Chondrocyte (in vitro differentiated cells): ENCODE results near the gene SH2D6. TPM values are rescaled to one million over a fixed set of nuclear protein-coding genes. Genes with fewer than 3 reads are reported as not detected.
"Not testable (repeated sequence)": the region's sequence is repeated elsewhere in the genome, so short reads cannot be mapped to it uniquely, and the experiment has no call there.

Experiments
- DNase-seq: peaks from one replicate; pipeline ENCODE4 v3.0.0; 2021; ENCODE audit warnings: mixed read lengths, low spot score
- H3K27ac Mint-ChIP-seq: one replicate; pipeline ENCODE4 v1.8.0; 2021; ENCODE audit warnings: mild to moderate bottlenecking, moderate library complexity, mixed read lengths; ENCODE audit not compliant: unreplicated experiment
- H3K27me3 Mint-ChIP-seq: 2 replicates; pipeline ENCODE4 v1.8.0; 2021; ENCODE audit warnings: low read depth, mixed read lengths
- H3K36me3 Mint-ChIP-seq: 2 replicates; pipeline ENCODE4 v1.8.0; 2021; ENCODE audit warnings: low read depth, mixed read lengths
- H3K4me1 Mint-ChIP-seq: 2 replicates; pipeline ENCODE4 v1.8.0; 2021; ENCODE audit warnings: low read depth, mild to moderate bottlenecking, mixed read lengths
- H3K4me3 Mint-ChIP-seq: one replicate; pipeline ENCODE4 v1.8.0; 2021; ENCODE audit warnings: mild to moderate bottlenecking, moderate library complexity, mixed read lengths; ENCODE audit not compliant: unreplicated experiment
- H3K9me3 Mint-ChIP-seq: 2 replicates; pipeline ENCODE4 v1.8.0; 2021; ENCODE audit warnings: low read depth, mixed read lengths
- CTCF ChIP-seq: fragments of 200-600 bp; sonication (generic); IDR thresholded peaks from 2 replicates; pipeline ENCODE4 v1.5.0; 2021; ENCODE audit warnings: antibody characterized with exemption, mild to moderate bottlenecking, moderate library complexity
- total RNA-seq: library from RNA; stranded (reverse); gene quantifications from 3 replicates; pipeline ENCODE4 v1.2.1, GENCODE V29; 2021

The SH2D6 gene
- total RNA-seq, 1 donor from 2014 or later = 0.47 TPM

- no peaks in the 10 kb centered on the region for H3K27me3 Mint-ChIP-seq
- no peak for TF ChIP-seq CTCF
- peaks cover 35% of the 10 kb centered on the region for H3K4me1 Mint-ChIP-seq
- no peak for DNase-seq
- H3K36me3 Mint-ChIP-seq = no peaks in the 10 kb centered on the region
- no peaks in the 10 kb centered on the region for H3K9me3 Mint-ChIP-seq
- H3K4me3 Mint-ChIP-seq = peak overlapping the region; percentile 57
- peak overlapping the region; percentile 94 for H3K27ac Mint-ChIP-seq
Measured at GRCh38 chr2:85436836-85437487, 18.4 kb downstream of the SH2D6 start.

GRCh38 chr2:85437488-85438200, 19.1 kb downstream of the SH2D6 start:
- H3K27me3 Mint-ChIP-seq = no peaks in the 10 kb centered on the region
- no peaks in the 10 kb centered on the region for H3K36me3 Mint-ChIP-seq
- DNase-seq = no peak
- H3K27ac Mint-ChIP-seq = peak overlapping the region; percentile 95
- H3K9me3 Mint-ChIP-seq = no peaks in the 10 kb centered on the region
- peak overlapping the region; percentile 57 for H3K4me3 Mint-ChIP-seq
- H3K4me1 Mint-ChIP-seq = peaks cover 34% of the 10 kb centered on the region
- no peak for TF ChIP-seq CTCF

- peak overlapping the region; percentile 95 for H3K27ac Mint-ChIP-seq
- no peaks in the 10 kb centered on the region for H3K36me3 Mint-ChIP-seq
- no peaks in the 10 kb centered on the region for H3K27me3 Mint-ChIP-seq
Measured at GRCh38 chr2:85438201-85439024, 19.9 kb downstream of the SH2D6 start.

GRCh38 chr2:85439025-85439472, 20.5 kb downstream of the SH2D6 start:
- Mint-ChIP-seq H3K36me3 (no peaks in the 10 kb centered on the region), H3K9me3 (no peaks in the 10 kb centered on the region), H3K4me3 (no peak overlapping the region), H3K4me1 (peaks cover 23% of the 10 kb centered on the region), H3K27me3 (no peaks in the 10 kb centered on the region), H3K27ac (peak overlapping the region; percentile 95)
- DNase-seq = no peak
- no peak for TF ChIP-seq CTCF

More at GRCh38 chr2:85438201-85439024, 19.9 kb downstream of the SH2D6 start:
- no peak for TF ChIP-seq CTCF
- Mint-ChIP-seq H3K4me1 (peaks cover 29% of the 10 kb centered on the region), H3K4me3 (peak overlapping the region; percentile 57), H3K9me3 (no peaks in the 10 kb centered on the region)
- DNase-seq = no peak

GRCh38 chr2:85439569-85439968, 21.1 kb downstream of the SH2D6 start:
- not testable (repeated sequence) for H3K9me3 Mint-ChIP-seq, DNase-seq, H3K27ac Mint-ChIP-seq, H3K36me3 Mint-ChIP-seq, H3K27me3 Mint-ChIP-seq, H3K4me3 Mint-ChIP-seq
- peaks cover 24% of the 10 kb centered on the region for H3K4me1 Mint-ChIP-seq
